Activated T-helper 1 cell treated with Interleukin-2 at 50 U/mL for 16 hours (primary cell): ENCODE measurements around the gene AMER2.

Source experiments
- DNase-seq: peaks from one replicate; pipeline ENCODE4 v3.0.0-alpha.2; 2020; ENCODE audit warnings: low read depth

AMER2 gene

GRCh38 chr13:25171517-25172302, at the start of gene AMER2:
Gene AMER2 (minus strand): TSS chr13:25172288. CDS start chr13:25171619, 669 bp downstream.
- DNase-seq = no peak

- no peak for DNase-seq
These were observed 45.9 kb upstream of the AMER2 start for GRCh38 chr13:25218019-25218418.

- DNase-seq = no peak
These were observed 45.2 kb upstream of the AMER2 start for GRCh38 chr13:25217023-25217885.

GRCh38 chr13:25215253-25215575, 43.1 kb upstream of the AMER2 start:
- DNase-seq = no peak

GRCh38 chr13:25214491-25215252, 42.6 kb upstream of the AMER2 start:
- DNase-seq = no peak

GRCh38 chr13:25213715-25214114, 41.6 kb upstream of the AMER2 start:
- no peak for DNase-seq

GRCh38 chr13:25210842-25211569, 38.9 kb upstream of the AMER2 start:
- DNase-seq = no peak

GRCh38 chr13:25207291-25207810, 35.3 kb upstream of the AMER2 start:
- no peak for DNase-seq

- DNase-seq = no peak
These were observed 32.8 kb upstream of the AMER2 start for GRCh38 chr13:25204863-25205262.

GRCh38 chr13:25203127-25203740, 31.1 kb upstream of the AMER2 start:
- no peak for DNase-seq

- DNase-seq = no peak
These were observed 28.7 kb upstream of the AMER2 start for GRCh38 chr13:25200783-25201182.

GRCh38 chr13:25198647-25199046, 26.6 kb upstream of the AMER2 start:
- DNase-seq = no peak

- DNase-seq = no peak
These were observed 24.9 kb upstream of the AMER2 start for GRCh38 chr13:25196971-25197370.

GRCh38 chr13:25192936-25193335, 20.8 kb upstream of the AMER2 start:
- DNase-seq = no peak

GRCh38 chr13:25192489-25192888, 20.4 kb upstream of the AMER2 start:
- DNase-seq = no peak

GRCh38 chr13:25192052-25192451, 20.0 kb upstream of the AMER2 start:
- no peak for DNase-seq

GRCh38 chr13:25190771-25191170, 18.7 kb upstream of the AMER2 start:
- no peak for DNase-seq

- no peak for DNase-seq
These were observed 18.2 kb upstream of the AMER2 start for GRCh38 chr13:25190256-25190655.

- no peak for DNase-seq
These were observed 15.5 kb upstream of the AMER2 start for GRCh38 chr13:25187596-25187995.

GRCh38 chr13:25186187-25186586, 14.1 kb upstream of the AMER2 start:
- DNase-seq = no peak

- no peak for DNase-seq
These were observed 9.5 kb upstream of the AMER2 start for GRCh38 chr13:25181597-25181996.
